DOHH2 (cell line): ENCODE results near the gene FCRL2.

Source experiments
- CTCF ChIP-seq: fragments of 200-600 bp; sonication (generic); IDR thresholded peaks from one replicate; pipeline ENCODE4 v1.5.1; 2014; ENCODE audit warnings: antibody characterized with exemption, mild to moderate bottlenecking, low read depth, low read length; ENCODE audit not compliant: poor library complexity, severe bottlenecking
- EZH2phosphoT487 ChIP-seq: fragments of 200-600 bp; sonication (generic); IDR thresholded peaks from 2 replicates; pipeline ENCODE4 v1.6.1; 2017; ENCODE audit warnings: borderline replicate concordance, mild to moderate bottlenecking, antibody characterized with exemption, low read length, moderate library complexity, mixed read lengths

GRCh38 chr1:157776971-157777391 is at the start of gene FCRL2:
- TF ChIP-seq CTCF: no peak
- TF ChIP-seq EZH2phosphoT487: no peak
